HepG2 (cell line): ENCODE results near the gene TEKT1. TPM values are rescaled to one million over a fixed set of nuclear protein-coding genes. Genes with fewer than 3 reads are reported as not detected.

Source experiments
- ADNP ChIP-seq: sonication (generic); formaldehyde crosslinking; IDR thresholded peaks from 2 replicates; pipeline ENCODE4 v1.4.0; 2020; ENCODE audit warnings: missing genetic modification reagents
- ATF1 ChIP-seq: IDR thresholded peaks from 2 replicates; pipeline ENCODE4 v1.6.1; 2016; ENCODE audit warnings: mild to moderate bottlenecking, control low read depth
- FOXA3 ChIP-seq: IDR thresholded peaks from 2 replicates; pipeline ENCODE4 v1.6.1; 2016; ENCODE audit warnings: missing genetic modification reagents, missing compliant biosample characterization
- GTF3A ChIP-seq: sonication (generic); formaldehyde crosslinking; conservative IDR thresholded peaks from 2 replicates; pipeline ENCODE4 v1.4.0; 2020; ENCODE audit warnings: mild to moderate bottlenecking, missing genetic modification reagents
- HNRNPK ChIP-seq: fragments of 200-400 bp; formaldehyde crosslinking; IDR thresholded peaks from 2 replicates; pipeline ENCODE4 v1.6.1; 2018; ENCODE audit warnings: low read length, low read depth, moderate library complexity, mild to moderate bottlenecking; ENCODE audit not compliant: poor library complexity, severe bottlenecking
- KAT2B ChIP-seq: fragments of 150-350 bp; IDR thresholded peaks from 2 replicates; pipeline ENCODE4 v1.6.1; 2014; ENCODE audit warnings: low read depth, low read length, borderline replicate concordance
- MED1 ChIP-seq: sonication (generic); formaldehyde crosslinking; IDR thresholded peaks from 2 replicates; pipeline ENCODE4 v1.4.0; 2020; ENCODE audit warnings: missing genetic modification reagents
- MLLT10 ChIP-seq: sonication (generic); formaldehyde crosslinking; IDR thresholded peaks from 2 replicates; pipeline ENCODE4 v1.4.0; 2020; ENCODE audit warnings: missing genetic modification reagents
- MZF1 ChIP-seq: sonication (generic); formaldehyde crosslinking; IDR thresholded peaks from 2 replicates; pipeline ENCODE4 v1.8.1; 2023; ENCODE audit warnings: mild to moderate bottlenecking, missing genetic modification reagents, borderline replicate concordance
- RXRB ChIP-seq: IDR thresholded peaks from 2 replicates; pipeline ENCODE4 v1.6.1; 2016; ENCODE audit warnings: borderline replicate concordance, missing genetic modification reagents, missing compliant biosample characterization
- SAFB2 ChIP-seq: sonication (generic); formaldehyde crosslinking; IDR thresholded peaks from 2 replicates; pipeline ENCODE4 v1.5.1; 2020; ENCODE audit warnings: missing genetic modification reagents, low read depth, mild to moderate bottlenecking, borderline replicate concordance
- TOPORS ChIP-seq: sonication (generic); formaldehyde crosslinking; IDR thresholded peaks from 2 replicates; pipeline ENCODE4 v1.8.0; 2023; ENCODE audit warnings: mild to moderate bottlenecking, missing genetic modification reagents
- ZBTB38 ChIP-seq: sonication (generic); formaldehyde crosslinking; IDR thresholded peaks from 2 replicates; pipeline ENCODE4 v1.5.1; 2020; ENCODE audit warnings: mild to moderate bottlenecking, missing genetic modification reagents
- ZFP37 ChIP-seq: sonication (generic); formaldehyde crosslinking; IDR thresholded peaks from 2 replicates; pipeline ENCODE4 v1.4.0; 2020; ENCODE audit warnings: missing genetic modification reagents, borderline replicate concordance
- ZFP90 ChIP-seq: sonication (generic); formaldehyde crosslinking; IDR thresholded peaks from 2 replicates; pipeline ENCODE4 v1.8.0; 2022; ENCODE audit warnings: missing genetic modification reagents, mild to moderate bottlenecking, inconsistent platforms, borderline replicate concordance
- ZNF124 ChIP-seq: sonication (generic); formaldehyde crosslinking; IDR thresholded peaks from 2 replicates; pipeline ENCODE4 v1.4.0; 2020; ENCODE audit warnings: missing genetic modification reagents
- ZNF253 ChIP-seq: sonication (generic); formaldehyde crosslinking; IDR thresholded peaks from 2 replicates; pipeline ENCODE4 v1.8.0; 2022; ENCODE audit warnings: mild to moderate bottlenecking, missing genetic modification reagents, borderline replicate concordance
- ZNF430 ChIP-seq: sonication (generic); formaldehyde crosslinking; IDR thresholded peaks from 2 replicates; pipeline ENCODE4 v1.9.0; 2021; ENCODE audit warnings: mild to moderate bottlenecking, missing genetic modification reagents
- ZNF451 ChIP-seq: sonication (generic); formaldehyde crosslinking; IDR thresholded peaks from 2 replicates; pipeline ENCODE4 v1.5.0; 2020; ENCODE audit warnings: mild to moderate bottlenecking, missing genetic modification reagents
- ZNF556 ChIP-seq: sonication (generic); formaldehyde crosslinking; IDR thresholded peaks from 2 replicates; pipeline ENCODE4 v1.4.0; 2020; ENCODE audit warnings: mild to moderate bottlenecking, missing genetic modification reagents, borderline replicate concordance
- ZNF569 ChIP-seq: sonication (generic); formaldehyde crosslinking; IDR thresholded peaks from 2 replicates; pipeline ENCODE4 v1.5.0; 2020; ENCODE audit warnings: mild to moderate bottlenecking, missing genetic modification reagents, moderate library complexity, borderline replicate concordance
- ZNF616 ChIP-seq: sonication (generic); formaldehyde crosslinking; IDR thresholded peaks from 2 replicates; pipeline ENCODE4 v1.5.0; 2020; ENCODE audit warnings: low read depth, mild to moderate bottlenecking, missing genetic modification reagents
- ZNF724P ChIP-seq: sonication (generic); formaldehyde crosslinking; IDR thresholded peaks from 2 replicates; pipeline ENCODE4 v1.8.0; 2022; ENCODE audit warnings: missing genetic modification reagents, borderline replicate concordance
- ZNF766 ChIP-seq: sonication (generic); formaldehyde crosslinking; IDR thresholded peaks from 2 replicates; pipeline ENCODE4 v1.5.0; 2020; ENCODE audit warnings: missing genetic modification reagents, borderline replicate concordance
- ZNF772 ChIP-seq: sonication (generic); formaldehyde crosslinking; IDR thresholded peaks from 2 replicates; pipeline ENCODE4 v1.5.0; 2020; ENCODE audit warnings: mild to moderate bottlenecking, missing genetic modification reagents
- ZNF775 ChIP-seq: sonication (generic); formaldehyde crosslinking; IDR thresholded peaks from 2 replicates; pipeline ENCODE4 v1.4.0; 2020; ENCODE audit warnings: missing genetic modification reagents, mild to moderate bottlenecking, moderate library complexity, borderline replicate concordance
- polyA plus RNA-seq, 8 experiments: library from polyadenylated mRNA; depleted of rRNA in 3 of 8; stranded (reverse) in 7 of 8; unstranded in 1 of 8; fragments of >200 nt; fragmentation: Illumina TruSeq in 4 of 8; extraction: Trizol in 4 of 8; gene quantifications; 2 replicates each; pipeline versions ENCODE4 v1.2.1 to v1.2.3, GENCODE V29; 2011 to 2016; ENCODE audit warnings: low read depth in 4 of 8, missing spikeins in 1 of 8, mixed read lengths in 1 of 8; ENCODE audit not compliant: insufficient read depth in 1 of 8
- total RNA-seq, 5 experiments: library from RNA; depleted of rRNA; stranded (reverse); fragments of >200 nt; fragmentation: Illumina TruSeq; extraction: Trizol; gene quantifications; 2 replicates each; pipeline ENCODE4 v1.2.3, GENCODE V29; 2016; ENCODE audit warnings: low read depth in 1 of 5
- TF ChIP-seq, protein P1 (sequence below): IDR thresholded peaks from 2 replicates; pipeline ENCODE4 v1.6.1; 2016; ENCODE audit warnings: low read depth, control low read depth
- TF ChIP-seq, protein P2 (sequence below): sonication (generic); formaldehyde crosslinking; IDR thresholded peaks from 2 replicates; pipeline ENCODE4 v1.4.0; 2020; ENCODE audit warnings: mild to moderate bottlenecking, missing genetic modification reagents

Gene TEKT1
- total and polyA plus RNA-seq, 2 of the 13 experiments (the other 11 are each of a cell fraction or from before 2014, with no cell fraction given) = not detected

DNA sequence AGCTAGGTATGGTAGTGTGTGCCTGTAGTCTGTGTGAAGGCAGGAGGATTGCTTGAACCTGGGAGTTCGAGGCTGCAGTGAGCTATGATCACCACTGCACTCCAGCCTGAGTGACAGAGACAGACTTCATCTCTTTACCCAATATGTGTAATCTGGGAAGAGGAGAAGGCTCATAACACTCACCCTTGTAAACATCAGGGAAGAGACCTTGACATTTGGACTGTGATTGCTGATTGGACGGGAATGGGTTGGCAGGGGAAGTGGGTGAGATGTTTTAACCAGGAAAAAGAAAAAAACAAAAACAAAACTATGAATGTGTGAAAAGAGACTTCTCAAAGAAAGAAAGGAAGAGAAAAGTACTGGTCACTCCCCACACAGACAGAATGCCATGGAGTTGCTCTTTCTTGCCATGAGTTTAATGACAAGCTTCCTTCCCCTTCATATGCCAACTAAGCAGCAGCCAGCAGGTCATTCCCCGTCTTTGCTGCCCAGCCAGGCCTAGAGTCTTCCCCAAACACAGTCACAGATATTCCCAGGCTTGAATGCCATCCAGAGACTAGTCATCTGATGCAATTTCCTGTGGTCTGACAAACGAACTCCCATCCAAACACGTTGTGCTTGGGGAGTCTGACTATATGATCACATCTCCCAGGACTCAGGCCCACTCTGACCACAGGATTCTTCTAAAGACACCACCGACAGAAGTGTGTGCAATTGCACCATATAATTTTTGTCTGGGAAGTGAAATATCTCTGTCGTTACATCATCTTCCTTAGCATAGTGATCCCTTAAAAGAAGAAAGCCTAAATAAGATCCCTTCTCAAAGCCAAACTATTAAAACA lies 79.2 kb downstream of the TEKT1 start (continued):
- TF ChIP-seq ZNF772 (CRISPR knock-in tag) (no peak), ADNP (CRISPR knock-in tag) (no peak), ZBTB38 (CRISPR knock-in tag) (no peak), ZNF430 (CRISPR knock-in tag) (0 out of 2 replicates have a peak, but pooled peaks have one; percentile 25), ZFP37 (CRISPR knock-in tag) (no peak), KAT2B (no peak), MZF1 (no peak), SAFB2 (CRISPR knock-in tag) (no peak), GTF3A (no peak), ZNF766 (CRISPR knock-in tag) (no peak), ZNF556 (CRISPR knock-in tag) (peak; percentile 57; the same call in 1 of the 2 replicates), MED1 (CRISPR knock-in tag) (peak; percentile 67), ZNF451 (no peak), ZFP90 (no peak), FOXA3 (CRISPR knock-in tag) (peak; percentile 89), ZNF253 (no peak), ZNF569 (CRISPR knock-in tag) (no peak), TOPORS (no peak), ZNF124 (CRISPR knock-in tag) (no peak), HNRNPK (no peak), RXRB (CRISPR knock-in tag) (peak; percentile 63), ZNF724P (no peak), ATF1 (CRISPR knock-in tag) (peak; percentile 31; the same call in 1 of the 2 replicates), ZNF775 (no peak), ZNF616 (no peak), MLLT10 (CRISPR knock-in tag) (no peak)
- TF ChIP-seq, protein P1, sequence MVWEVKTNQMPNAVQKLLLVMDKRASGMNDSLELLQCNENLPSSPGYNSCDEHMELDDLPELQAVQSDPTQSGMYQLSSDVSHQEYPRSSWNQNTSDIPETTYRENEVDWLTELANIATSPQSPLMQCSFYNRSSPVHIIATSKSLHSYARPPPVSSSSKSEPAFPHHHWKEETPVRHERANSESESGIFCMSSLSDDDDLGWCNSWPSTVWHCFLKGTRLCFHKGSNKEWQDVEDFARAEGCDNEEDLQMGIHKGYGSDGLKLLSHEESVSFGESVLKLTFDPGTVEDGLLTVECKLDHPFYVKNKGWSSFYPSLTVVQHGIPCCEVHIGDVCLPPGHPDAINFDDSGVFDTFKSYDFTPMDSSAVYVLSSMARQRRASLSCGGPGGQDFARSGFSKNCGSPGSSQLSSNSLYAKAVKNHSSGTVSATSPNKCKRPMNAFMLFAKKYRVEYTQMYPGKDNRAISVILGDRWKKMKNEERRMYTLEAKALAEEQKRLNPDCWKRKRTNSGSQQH (CRISPR knock-in tag) = no peak
- TF ChIP-seq, protein P2, sequence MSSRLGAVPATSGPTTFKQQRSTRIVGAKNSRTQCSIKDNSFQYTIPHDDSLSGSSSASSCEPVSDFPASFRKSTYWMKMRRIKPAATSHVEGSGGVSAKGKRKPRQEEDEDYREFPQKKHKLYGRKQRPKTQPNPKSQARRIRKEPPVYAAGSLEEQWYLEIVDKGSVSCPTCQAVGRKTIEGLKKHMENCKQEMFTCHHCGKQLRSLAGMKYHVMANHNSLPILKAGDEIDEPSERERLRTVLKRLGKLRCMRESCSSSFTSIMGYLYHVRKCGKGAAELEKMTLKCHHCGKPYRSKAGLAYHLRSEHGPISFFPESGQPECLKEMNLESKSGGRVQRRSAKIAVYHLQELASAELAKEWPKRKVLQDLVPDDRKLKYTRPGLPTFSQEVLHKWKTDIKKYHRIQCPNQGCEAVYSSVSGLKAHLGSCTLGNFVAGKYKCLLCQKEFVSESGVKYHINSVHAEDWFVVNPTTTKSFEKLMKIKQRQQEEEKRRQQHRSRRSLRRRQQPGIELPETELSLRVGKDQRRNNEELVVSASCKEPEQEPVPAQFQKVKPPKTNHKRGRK (CRISPR knock-in tag) = no peak
